HG03108 (cell line): Measurements from ENCODE around the gene CORIN.
"Not testable (repeated sequence)": the region's sequence is repeated elsewhere in the genome, so short reads cannot be mapped to it uniquely, and the experiment has no call there.

ENCODE experiments used
- ATAC-seq: cut with Tn5 transposase; IDR thresholded peaks from one replicate; pipeline ENCODE4 v1.9.1; 2021; ENCODE audit warnings: moderate library complexity; ENCODE audit not compliant: unreplicated experiment

Gene CORIN

DNA sequence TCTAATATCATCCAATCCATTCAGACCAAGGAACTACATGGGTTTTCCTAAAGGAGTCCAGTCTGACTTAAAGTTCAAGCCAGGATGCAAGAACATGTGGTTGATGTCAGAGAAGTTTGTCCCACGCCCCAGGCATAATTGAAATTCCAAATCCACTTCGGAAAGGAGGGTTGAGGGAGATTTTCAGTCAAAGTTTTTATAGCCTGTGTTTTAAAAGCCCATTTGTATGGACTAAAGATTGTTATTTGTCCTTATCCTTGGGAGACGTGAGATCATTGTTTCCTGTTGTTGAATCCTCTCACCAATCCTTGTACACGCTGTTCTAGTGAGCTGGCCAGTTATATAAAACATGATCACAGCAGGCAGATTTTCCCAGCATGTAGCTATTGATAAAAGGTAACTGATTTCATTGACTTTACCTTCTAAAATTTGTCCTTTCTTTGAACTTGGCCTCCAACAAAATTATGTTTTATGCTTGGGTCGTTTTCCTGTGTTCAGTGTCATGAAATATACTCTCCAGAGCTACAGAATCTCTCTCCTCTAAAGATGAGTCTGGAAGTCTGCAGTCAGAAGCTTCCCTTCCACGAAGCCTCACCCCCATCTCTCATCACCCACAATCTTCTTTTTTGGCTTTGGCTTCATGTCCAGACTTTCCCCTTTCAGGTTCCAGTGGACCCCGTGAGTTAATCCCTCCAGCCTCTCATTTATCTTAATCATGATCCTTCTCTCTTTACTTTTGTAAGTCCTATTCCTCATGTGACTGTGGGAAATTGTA, 259.9 kb downstream of the CORIN start:
- no peak for ATAC-seq

DNA sequence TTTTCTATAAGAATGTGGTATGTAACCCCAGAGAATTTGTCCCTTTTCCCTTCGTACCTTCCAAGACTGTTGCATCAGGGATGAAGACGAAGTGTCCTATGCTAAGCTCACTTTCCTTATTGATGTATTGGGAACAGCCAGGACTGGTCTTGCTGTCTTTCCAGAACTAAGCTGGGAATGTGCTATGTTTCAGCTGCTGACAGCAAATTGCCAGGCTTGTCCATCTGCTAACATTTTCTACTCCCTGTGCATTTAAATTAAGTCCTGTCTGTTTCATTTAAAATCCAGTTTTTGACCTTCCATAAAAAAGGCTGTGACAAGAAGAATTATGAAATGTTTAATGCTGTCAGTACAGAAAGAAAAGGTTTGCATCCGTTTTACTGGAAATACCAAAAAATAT, 264.9 kb downstream of the CORIN start:
- ATAC-seq = no peak

DNA sequence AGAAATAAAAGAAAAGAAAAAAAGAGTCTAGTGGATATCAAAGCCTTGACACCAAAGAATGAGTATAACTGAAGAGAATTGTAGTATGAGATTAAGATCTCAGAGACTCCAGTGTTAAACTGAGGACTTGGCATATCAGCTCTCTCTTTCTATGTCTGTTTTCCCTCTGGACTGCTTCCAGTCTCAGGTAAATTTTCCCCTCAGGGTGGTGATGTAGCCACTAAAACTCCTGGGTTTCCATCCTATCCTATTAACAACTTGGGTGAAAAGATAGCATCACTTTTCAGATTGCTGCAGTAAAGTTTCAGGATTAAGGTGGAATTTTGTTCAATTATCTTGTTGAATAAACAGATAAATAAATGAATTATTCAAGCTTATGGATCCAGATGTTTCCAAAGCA, 267.1 kb downstream of the CORIN start:
- no peak for ATAC-seq

DNA sequence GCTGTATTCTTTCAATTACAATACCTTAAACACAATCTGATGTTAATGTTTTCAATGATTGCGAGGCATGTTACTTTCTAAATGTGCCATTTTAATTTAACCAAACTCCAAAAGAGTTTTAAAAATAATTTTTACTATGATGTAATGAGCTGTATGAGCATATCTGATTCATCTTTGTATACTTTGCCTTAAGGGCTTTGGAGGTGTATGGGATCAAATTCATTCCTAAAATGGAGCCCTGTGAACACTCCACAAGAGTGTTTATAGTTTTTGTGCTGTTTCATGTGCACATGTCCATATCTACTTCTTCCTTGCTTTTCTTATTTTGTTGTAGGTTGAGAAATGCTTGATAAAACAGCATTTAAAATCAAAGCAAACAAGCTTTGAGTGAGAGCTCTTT, 270.4 kb downstream of the CORIN start:
- no peak for ATAC-seq

DNA sequence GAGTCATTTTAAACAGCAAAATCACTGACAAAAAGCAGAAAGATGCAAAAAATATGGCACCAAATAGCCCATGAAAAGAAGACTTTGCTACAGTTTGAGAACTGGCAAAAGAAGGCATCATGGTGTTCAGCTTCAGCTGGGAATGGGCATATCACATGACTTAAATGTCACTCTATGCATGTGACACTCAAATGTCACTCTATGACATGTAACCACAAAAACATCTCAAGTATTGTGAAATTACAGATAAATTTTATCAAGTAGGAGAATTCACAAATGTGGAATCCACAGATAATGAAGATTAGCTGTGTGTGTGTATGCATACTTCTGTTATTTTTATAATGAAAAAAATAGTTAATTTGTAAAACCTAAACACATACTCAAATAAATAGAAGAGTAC, 270.9 kb downstream of the CORIN start:
- no peak for ATAC-seq

DNA sequence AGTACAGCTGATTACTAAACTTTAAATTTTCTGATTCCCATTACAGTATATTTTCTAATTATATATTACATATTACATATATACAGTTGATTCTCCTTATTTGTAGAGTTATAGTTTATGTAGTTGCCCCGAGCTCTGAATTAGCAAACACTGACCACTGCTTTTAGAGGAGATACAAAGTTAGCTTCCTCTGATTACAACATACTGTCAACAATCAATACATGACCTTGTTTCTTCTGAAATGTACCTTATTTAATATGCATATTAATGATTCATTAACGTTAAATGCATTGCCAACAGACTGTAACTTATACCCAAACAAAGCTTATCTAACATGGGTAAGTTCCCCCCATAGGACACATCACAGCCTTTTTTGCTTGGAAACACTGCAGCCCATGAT, 271.3 kb downstream of the CORIN start:
- ATAC-seq = no peak

GRCh38 chr4:47562297-47562696, 275.6 kb downstream of the CORIN start:
- ATAC-seq = no peak

DNA sequence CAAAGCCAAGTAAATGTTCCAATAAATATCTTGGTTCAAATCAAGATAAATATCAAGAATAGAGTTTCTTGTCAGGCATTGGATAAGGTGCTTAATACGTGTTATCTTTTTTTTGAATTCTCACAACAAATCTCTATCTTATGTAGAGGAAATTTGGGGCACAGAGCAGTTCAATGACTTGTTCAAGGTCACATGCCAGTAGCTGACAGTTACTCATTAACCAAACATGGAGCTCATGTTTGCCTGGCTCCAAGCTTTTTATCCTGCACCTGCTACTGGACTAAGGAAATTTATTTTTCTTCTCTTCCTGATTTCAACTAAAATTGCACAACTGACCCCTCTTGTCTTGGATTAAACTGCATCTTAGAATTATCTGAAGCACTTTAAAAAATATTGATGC, 276.5 kb downstream of the CORIN start:
- ATAC-seq = no peak

- ATAC-seq = no peak
These were observed 277.2 kb downstream of the CORIN start for GRCh38 chr4:47560682-47561081.

GRCh38 chr4:47557255-47557654, 280.6 kb downstream of the CORIN start:
- no peak for ATAC-seq

DNA sequence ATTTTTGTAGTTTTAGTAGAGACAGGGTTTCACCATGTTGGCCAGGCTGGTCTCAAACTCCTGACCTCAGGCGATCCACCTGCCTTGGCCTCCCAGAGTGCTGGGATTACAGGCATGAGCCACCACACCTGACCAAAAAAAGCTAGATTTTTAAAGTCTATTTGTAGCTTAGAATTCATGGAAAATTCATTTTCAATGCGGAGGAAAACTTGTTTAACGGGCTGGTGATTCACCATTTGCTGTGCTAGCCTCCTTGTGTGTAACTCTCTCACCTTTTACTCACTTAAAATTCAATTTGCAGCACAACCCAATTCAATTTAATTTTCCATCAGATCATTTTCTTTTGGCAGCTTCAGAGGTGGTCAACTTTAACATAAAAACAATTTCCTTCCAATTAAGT, 281.9 kb downstream of the CORIN start:
- not testable (repeated sequence) for ATAC-seq

DNA sequence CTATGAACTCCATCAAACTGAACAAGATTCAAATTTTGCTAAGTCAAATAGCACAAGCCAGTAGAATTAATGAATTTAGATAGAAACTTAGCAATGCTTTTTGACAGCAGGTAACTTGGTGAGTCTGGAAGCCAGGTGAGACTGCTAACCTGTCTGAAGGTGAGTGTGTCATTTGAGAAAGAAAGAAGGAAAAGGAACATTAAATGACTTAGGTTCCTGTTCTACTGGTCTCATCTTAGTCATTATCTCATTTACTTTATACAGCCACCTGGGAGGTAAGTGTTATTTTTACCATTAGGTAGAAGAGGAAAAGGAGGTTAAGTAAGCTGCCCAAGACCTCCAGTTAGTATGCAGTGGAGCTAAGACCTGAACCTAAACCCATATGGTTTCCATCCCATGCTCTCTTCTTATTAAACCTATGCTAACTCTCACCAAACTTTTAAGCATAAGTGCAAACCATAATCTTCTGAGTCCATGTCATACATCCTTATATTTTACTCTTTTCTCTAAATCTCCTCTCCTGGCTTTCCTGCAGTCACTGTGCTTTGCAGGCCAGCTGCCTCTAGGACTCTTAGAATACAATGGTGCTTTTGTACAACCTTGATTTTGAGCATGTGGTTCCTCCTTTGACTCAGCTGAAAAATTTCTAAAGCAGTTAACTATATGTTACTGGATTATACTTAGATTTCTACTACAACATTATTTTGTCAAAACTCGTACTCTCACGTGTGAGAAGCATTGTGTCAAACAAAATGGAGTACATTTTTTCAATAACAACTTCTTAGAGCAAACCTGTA, 284.3 kb downstream of the CORIN start:
- no peak for ATAC-seq

GRCh38 chr4:47551682-47552081, 286.2 kb downstream of the CORIN start:
- no peak for ATAC-seq

DNA sequence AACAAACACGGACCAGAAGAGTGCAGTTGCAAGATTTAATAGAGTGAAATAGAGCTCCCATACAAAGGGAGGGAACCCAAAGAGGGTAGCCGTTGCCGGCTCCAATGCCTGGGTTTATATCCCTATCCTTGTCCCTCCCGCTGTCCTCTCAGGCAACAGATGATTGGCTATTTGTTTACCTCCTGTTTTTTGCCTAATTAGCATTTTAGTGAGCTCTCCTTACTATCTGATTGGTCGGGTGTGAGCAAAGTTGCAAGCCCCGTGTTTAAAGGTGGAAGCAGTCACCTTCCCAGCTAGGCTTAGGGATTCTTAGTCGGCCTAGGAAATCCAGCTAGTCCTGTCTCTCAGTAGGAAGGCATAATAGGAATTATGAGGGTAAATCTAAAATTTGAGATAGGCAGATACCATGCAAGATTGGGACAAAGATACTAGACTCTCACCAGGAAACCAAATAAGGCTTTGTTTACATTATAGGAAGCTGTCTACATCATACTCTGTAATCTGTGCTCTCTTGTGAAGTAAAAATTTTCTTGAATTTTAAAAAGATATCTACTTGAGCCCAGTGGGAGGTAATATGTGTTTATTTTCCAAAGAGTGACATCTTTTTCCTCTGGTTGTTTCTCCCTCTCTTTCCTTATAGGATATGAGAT, 286.8 kb downstream of the CORIN start:
- ATAC-seq = no peak

GRCh38 chr4:47550357-47550756, 287.5 kb downstream of the CORIN start:
- ATAC-seq = not testable (repeated sequence)
